Fibroblast of skin of scalp (primary cell): ENCODE data around the gene CTBP1.

Experiments used
- DNase-seq: peaks from one replicate; pipeline ENCODE4 v3.0.0-alpha.2; 2013

The CTBP1 gene

GRCh38 chr4:1195109-1195671, 53.7 kb downstream of the CTBP1 start:
- no peak for DNase-seq

GRCh38 chr4:1194010-1194900, 54.7 kb downstream of the CTBP1 start:
- DNase-seq = no peak

GRCh38 chr4:1193206-1194009, 55.5 kb downstream of the CTBP1 start:
- DNase-seq = no peak

GRCh38 chr4:1192493-1193205, 56.3 kb downstream of the CTBP1 start:
- no peak for DNase-seq

- peak; percentile 97 for DNase-seq
Observed at GRCh38 chr4:1192091-1192492, 56.8 kb downstream of the CTBP1 start.

- DNase-seq = no peak
Observed at GRCh38 chr4:1191621-1192020, 57.3 kb downstream of the CTBP1 start.

- DNase-seq = no peak
Observed at GRCh38 chr4:1187182-1187581, 61.7 kb downstream of the CTBP1 start.

GRCh38 chr4:1183985-1184773, 64.8 kb downstream of the CTBP1 start:
- no peak for DNase-seq

GRCh38 chr4:1182313-1182712, 66.6 kb downstream of the CTBP1 start:
- no peak for DNase-seq

- DNase-seq = no peak
Observed at GRCh38 chr4:1180663-1181062, 68.3 kb downstream of the CTBP1 start.

- no peak for DNase-seq
Observed at GRCh38 chr4:1179976-1180375, 69.0 kb downstream of the CTBP1 start.

GRCh38 chr4:1179089-1179441, 69.9 kb downstream of the CTBP1 start:
- DNase-seq = no peak

GRCh38 chr4:1178300-1179088, 70.4 kb downstream of the CTBP1 start:
- no peak for DNase-seq

- DNase-seq = no peak
Observed at GRCh38 chr4:1177274-1178141, 71.4 kb downstream of the CTBP1 start.

- DNase-seq = no peak
Observed at GRCh38 chr4:1176398-1177273, 72.3 kb downstream of the CTBP1 start.

GRCh38 chr4:1175635-1176229, 73.2 kb downstream of the CTBP1 start:
- DNase-seq = no peak

- DNase-seq = no peak
Observed at GRCh38 chr4:1174941-1175634, 73.8 kb downstream of the CTBP1 start.
